Nephron (organoid): ENCODE measurements around the gene PLEKHG5.

Experiments used
- H3K27ac Mint-ChIP-seq, 3 experiments: 2 replicates each; pipeline ENCODE4 v1.8.0; 2020; ENCODE audit warnings: mixed read lengths in 3 of 3, mild to moderate bottlenecking in 2 of 3, moderate library complexity in 1 of 3
- H3K27me3 Mint-ChIP-seq: 2 replicates; pipeline ENCODE4 v1.8.0; 2021; ENCODE audit warnings: low read depth, mild to moderate bottlenecking, moderate library complexity, mixed read lengths
- H3K36me3 Mint-ChIP-seq: 2 replicates; pipeline ENCODE4 v1.8.0; 2020; ENCODE audit warnings: low read depth, mixed read lengths
- H3K4me1 Mint-ChIP-seq: 2 replicates; pipeline ENCODE4 v1.8.0; 2020; ENCODE audit warnings: mixed read lengths
- H3K4me3 Mint-ChIP-seq, 3 experiments: 2 replicates each; pipeline ENCODE4 v1.8.0; 2020; ENCODE audit warnings: mild to moderate bottlenecking in 3 of 3, mixed read lengths in 3 of 3, moderate library complexity in 2 of 3
- H3K9me3 Mint-ChIP-seq: 2 replicates; pipeline ENCODE4 v1.8.0; 2020; ENCODE audit warnings: mixed read lengths
- TF ChIP-seq, protein P1 (sequence below), 3 experiments: fragments of 200-600 bp; sonication (generic); IDR thresholded peaks; one replicate each; pipeline ENCODE4 v1.5.0; 2021; ENCODE audit warnings: antibody characterized with exemption in 3 of 3; ENCODE audit not compliant: unreplicated experiment in 3 of 3

The PLEKHG5 gene

GRCh38 chr1:6519935-6520671, 28.6 kb upstream of the PLEKHG5 start:
- Mint-ChIP-seq H3K9me3 (no peaks in the 10 kb centered on the region), H3K4me3 (peak overlapping the region in 2 of 3 experiments; percentile 34 to 50), H3K36me3 (peaks cover 10% of the 10 kb centered on the region), H3K27ac (peak overlapping the region; percentile 92 to 96 (median 93)), H3K27me3 (no peaks in the 10 kb centered on the region), H3K4me1 (peaks cover 33% of the 10 kb centered on the region)
- TF ChIP-seq, protein P1, sequence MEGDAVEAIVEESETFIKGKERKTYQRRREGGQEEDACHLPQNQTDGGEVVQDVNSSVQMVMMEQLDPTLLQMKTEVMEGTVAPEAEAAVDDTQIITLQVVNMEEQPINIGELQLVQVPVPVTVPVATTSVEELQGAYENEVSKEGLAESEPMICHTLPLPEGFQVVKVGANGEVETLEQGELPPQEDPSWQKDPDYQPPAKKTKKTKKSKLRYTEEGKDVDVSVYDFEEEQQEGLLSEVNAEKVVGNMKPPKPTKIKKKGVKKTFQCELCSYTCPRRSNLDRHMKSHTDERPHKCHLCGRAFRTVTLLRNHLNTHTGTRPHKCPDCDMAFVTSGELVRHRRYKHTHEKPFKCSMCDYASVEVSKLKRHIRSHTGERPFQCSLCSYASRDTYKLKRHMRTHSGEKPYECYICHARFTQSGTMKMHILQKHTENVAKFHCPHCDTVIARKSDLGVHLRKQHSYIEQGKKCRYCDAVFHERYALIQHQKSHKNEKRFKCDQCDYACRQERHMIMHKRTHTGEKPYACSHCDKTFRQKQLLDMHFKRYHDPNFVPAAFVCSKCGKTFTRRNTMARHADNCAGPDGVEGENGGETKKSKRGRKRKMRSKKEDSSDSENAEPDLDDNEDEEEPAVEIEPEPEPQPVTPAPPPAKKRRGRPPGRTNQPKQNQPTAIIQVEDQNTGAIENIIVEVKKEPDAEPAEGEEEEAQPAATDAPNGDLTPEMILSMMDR (IDR thresholded peaks at IDR 0.05; ENCODE audit: unreplicated experiment in 3 of 3) = no peak

- Mint-ChIP-seq H3K4me1 (peaks cover 33% of the 10 kb centered on the region), H3K36me3 (peaks cover 10% of the 10 kb centered on the region), H3K27ac (peak overlapping the region; percentile 92 to 96 (median 93)), H3K27me3 (no peaks in the 10 kb centered on the region), H3K4me3 (peak overlapping the region in 2 of 3 experiments; percentile 10 to 50), H3K9me3 (no peaks in the 10 kb centered on the region)
- TF ChIP-seq, protein P1 (IDR thresholded peaks at IDR 0.05; ENCODE audit: unreplicated experiment in 3 of 3) = no peak
Observed at GRCh38 chr1:6519491-6519934, 28.0 kb upstream of the PLEKHG5 start.

- Mint-ChIP-seq H3K4me3 (peak overlapping the region in 1 of 3 experiments; percentile 16), H3K27ac (peak overlapping the region; percentile 20 to 49 (median 41)), H3K27me3 (no peaks in the 10 kb centered on the region)
Observed at GRCh38 chr1:6517435-6517851, 26.0 kb upstream of the PLEKHG5 start.

GRCh38 chr1:6515771-6516170, 24.3 kb upstream of the PLEKHG5 start:
- Mint-ChIP-seq H3K4me3 (no peak overlapping the region), H3K4me1 (peaks cover 38% of the 10 kb centered on the region), H3K27ac (no peak overlapping the region), H3K36me3 (no peaks in the 10 kb centered on the region), H3K27me3 (no peaks in the 10 kb centered on the region), H3K9me3 (no peaks in the 10 kb centered on the region)
- TF ChIP-seq, protein P1 (IDR thresholded peaks at IDR 0.05; ENCODE audit: unreplicated experiment in 3 of 3) = no peak

More at GRCh38 chr1:6517435-6517851, 26.0 kb upstream of the PLEKHG5 start:
- Mint-ChIP-seq H3K9me3 (no peaks in the 10 kb centered on the region), H3K4me1 (peaks cover 37% of the 10 kb centered on the region), H3K36me3 (no peaks in the 10 kb centered on the region)
- TF ChIP-seq, protein P1 (IDR thresholded peaks at IDR 0.05; ENCODE audit: unreplicated experiment in 3 of 3) = no peak

GRCh38 chr1:6513320-6513801, 21.9 kb upstream of the PLEKHG5 start:
- no peak overlapping the region for H3K27ac Mint-ChIP-seq
- H3K9me3 Mint-ChIP-seq = no peaks in the 10 kb centered on the region
- H3K36me3 Mint-ChIP-seq = no peaks in the 10 kb centered on the region
- no peaks in the 10 kb centered on the region for H3K27me3 Mint-ChIP-seq
- H3K4me1 Mint-ChIP-seq = peaks cover 28% of the 10 kb centered on the region
- no peak overlapping the region for H3K4me3 Mint-ChIP-seq
- TF ChIP-seq, protein P1 (IDR thresholded peaks at IDR 0.05; ENCODE audit: unreplicated experiment in 3 of 3) = no peak

DNA sequence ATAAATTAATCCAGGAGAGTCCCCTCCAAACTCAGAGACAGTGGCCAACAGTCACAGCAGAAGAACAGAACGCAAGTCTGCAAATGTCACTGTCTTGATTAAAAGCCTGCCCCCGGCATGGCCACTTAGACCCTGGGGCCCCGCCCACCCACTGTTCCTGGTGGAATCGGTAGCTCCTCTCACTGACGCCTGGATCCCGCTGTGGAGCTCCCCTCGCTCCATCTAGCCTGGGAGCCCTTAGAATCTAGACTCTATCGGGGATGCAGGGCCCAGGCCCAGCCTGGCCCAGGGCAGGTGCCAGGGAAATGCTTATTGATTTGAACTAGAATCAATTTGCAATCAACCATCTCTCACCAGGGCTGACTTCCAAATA, 21.4 kb upstream of the PLEKHG5 start:
- H3K36me3 Mint-ChIP-seq = no peaks in the 10 kb centered on the region
- TF ChIP-seq, protein P1 (IDR thresholded peaks at IDR 0.05; ENCODE audit: unreplicated experiment in 3 of 3) = no peak
- H3K4me3 Mint-ChIP-seq = no peak overlapping the region
- H3K9me3 Mint-ChIP-seq = no peaks in the 10 kb centered on the region
- no peak overlapping the region for H3K27ac Mint-ChIP-seq
- H3K4me1 Mint-ChIP-seq = peaks cover 29% of the 10 kb centered on the region
- H3K27me3 Mint-ChIP-seq = no peaks in the 10 kb centered on the region
